Fibroblast of lung (primary cell): ENCODE results near the gene ZSCAN31. TPM values are rescaled to one million over a fixed set of nuclear protein-coding genes. Genes with fewer than 3 reads are reported as not detected.
"Not testable (repeated sequence)": the region's sequence is repeated elsewhere in the genome, so short reads cannot be mapped to it uniquely, and the experiment has no call there.

Source experiments
- DNase-seq, 2 donors: peaks; one replicate each; pipeline versions ENCODE4 v3.0.0 to v3.0.0-alpha.2; 2010; ENCODE audit warnings: low read depth in 2 of 2
- H2AFZ ChIP-seq: 2 replicates; pipeline ENCODE4 v1.5.1; 2012; ENCODE audit warnings: low read length, control low read depth, inconsistent platforms
- H3K27ac ChIP-seq: 2 replicates; pipeline ENCODE4 v1.5.1; 2011; ENCODE audit warnings: low read length, control low read depth; ENCODE audit not compliant: insufficient read depth
- H3K27me3 ChIP-seq: 2 replicates; pipeline ENCODE4 v1.5.1; 2011; ENCODE audit warnings: mild to moderate bottlenecking, low read length; ENCODE audit not compliant: control insufficient read depth, insufficient read depth
- H3K36me3 ChIP-seq: 2 replicates; pipeline ENCODE4 v1.5.1; 2011; ENCODE audit warnings: low read length; ENCODE audit not compliant: control insufficient read depth, insufficient read depth
- H3K4me1 ChIP-seq: 2 replicates; pipeline ENCODE4 v1.5.1; 2011; ENCODE audit warnings: low read length; ENCODE audit not compliant: control insufficient read depth, insufficient read depth; ENCODE audit errors: extremely low read depth
- H3K4me2 ChIP-seq: 2 replicates; pipeline ENCODE4 v1.5.1; 2011; ENCODE audit warnings: low read length, control low read depth; ENCODE audit not compliant: insufficient read depth; ENCODE audit errors: extremely low read depth
- H3K4me3 ChIP-seq, 4 experiments: fragments of 200-600 bp in 1 of 4; sonication (generic) in 1 of 4; replicated peaks in 1 of 4; 2 replicates each; pipeline ENCODE4 v1.5.1; 2011 to 2016; ENCODE audit warnings: low read length in 4 of 4, low read depth in 3 of 4, mild to moderate bottlenecking in 3 of 4, control low read depth in 2 of 4, inconsistent platforms in 1 of 4, mixed read lengths in 1 of 4; ENCODE audit not compliant: insufficient read depth in 1 of 4; ENCODE audit errors: control extremely low read depth in 1 of 4
- H3K79me2 ChIP-seq: 2 replicates; pipeline ENCODE4 v1.5.1; 2012; ENCODE audit warnings: mild to moderate bottlenecking, low read length, inconsistent platforms; ENCODE audit not compliant: control insufficient read depth, insufficient read depth
- H3K9ac ChIP-seq: 2 replicates; pipeline ENCODE4 v1.5.1; 2011; ENCODE audit warnings: mild to moderate bottlenecking, low read length, control low read depth; ENCODE audit not compliant: insufficient read depth
- H3K9me3 ChIP-seq: 2 replicates; pipeline ENCODE4 v1.5.1; 2012; ENCODE audit warnings: low read depth, low read length; ENCODE audit not compliant: control insufficient read depth, insufficient read depth
- H4K20me1 ChIP-seq: 2 replicates; pipeline ENCODE4 v1.5.1; 2011; ENCODE audit warnings: low read length; ENCODE audit not compliant: control insufficient read depth, insufficient read depth; ENCODE audit errors: extremely low read depth
- EZH2 ChIP-seq: IDR thresholded peaks from 2 replicates; pipeline ENCODE4 v1.5.1; 2012; ENCODE audit warnings: low read length, control low read depth, mild to moderate bottlenecking; ENCODE audit errors: missing control alignments
- polyA plus RNA-seq, 2 donors: library from polyadenylated mRNA; depleted of rRNA in 1 of 2; stranded (reverse) in 1 of 2; unstranded in 1 of 2; fragments of >200 nt; gene quantifications; 2 replicates each; pipeline ENCODE4 v1.2.1, GENCODE V29; 2011 to 2012; ENCODE audit warnings: missing spikeins in 1 of 2
- total RNA-seq: library from RNA; depleted of rRNA; stranded (reverse); fragments of >200 nt; gene quantifications from 2 replicates; pipeline ENCODE4 v1.2.1, GENCODE V29; 2014
- TF ChIP-seq, protein P1 (sequence below), 2 donors: IDR thresholded peaks in 1 of 2; conservative IDR thresholded peaks in 1 of 2; 1 replicate in 1 of 2; 2 replicates in 1 of 2; pipeline ENCODE4 v1.5.1; 2011 to 2012; ENCODE audit warnings: low read length in 2 of 2, control low read depth in 1 of 2, inconsistent platforms in 1 of 2, low read depth in 1 of 2, mild to moderate bottlenecking in 1 of 2

The ZSCAN31 gene
- total and polyA plus RNA-seq, 2 donors (not counting 1 experiment from before 2014, with no cell fraction given) = 2.9 to 5.0 TPM

DNA sequence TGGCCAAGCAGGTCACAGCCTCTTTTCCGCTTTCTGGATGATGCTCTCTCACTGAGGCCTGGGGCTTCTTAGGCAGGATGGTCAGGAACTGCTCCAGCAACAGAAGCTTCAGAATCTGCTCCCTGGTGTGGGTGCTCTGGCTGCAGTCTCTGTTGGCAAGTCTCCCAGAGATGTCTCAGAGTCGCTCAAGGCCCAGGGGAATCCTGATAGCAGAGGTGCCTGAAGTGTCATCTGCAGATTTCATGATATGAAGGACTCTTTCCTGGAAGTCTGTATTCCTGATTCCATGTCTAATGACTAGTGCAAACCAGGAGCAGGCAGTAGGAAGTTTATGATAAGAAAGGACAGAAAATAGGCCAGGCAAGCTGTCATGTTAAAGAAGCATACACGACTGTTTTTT is 20.3 kb downstream of the ZSCAN31 start:
- no peak for TF ChIP-seq EZH2
- Histone ChIP-seq H3K9ac (no peak overlapping the region), H3K36me3 (no peaks in the 10 kb centered on the region), H3K4me3 (no peak overlapping the region), H3K9me3 (no peaks in the 10 kb centered on the region), H3K79me2 (no peaks in the 10 kb centered on the region), H3K27ac (no peak overlapping the region), H4K20me1 (no peaks in the 10 kb centered on the region), H3K27me3 (no peaks in the 10 kb centered on the region), H3K4me1 (no peaks in the 10 kb centered on the region), H3K4me2 (no peak overlapping the region), H2AFZ (no peak overlapping the region)
- DNase-seq = no peak

DNA sequence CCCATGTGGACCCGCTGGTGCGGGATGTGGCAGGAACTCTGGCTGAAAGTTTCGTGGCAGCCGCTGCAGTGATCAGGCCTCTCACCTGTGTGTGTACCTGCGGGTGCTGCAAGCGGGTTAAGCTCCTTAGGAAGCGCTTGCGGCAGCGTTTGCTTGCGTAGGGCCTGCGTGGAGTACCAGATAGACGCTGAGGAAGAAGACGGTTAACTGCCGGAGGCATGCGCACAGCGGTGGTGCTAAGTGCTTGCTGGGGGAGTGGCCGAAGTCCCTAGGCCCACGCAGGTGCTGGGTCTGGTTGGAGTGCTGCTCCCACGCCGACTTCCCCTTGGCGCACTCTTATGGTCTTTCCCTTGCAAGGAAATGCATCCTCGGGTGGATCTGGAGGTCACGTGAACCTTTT is 23.0 kb downstream of the ZSCAN31 start:
- no peaks in the 10 kb centered on the region for H4K20me1 ChIP-seq

DNA sequence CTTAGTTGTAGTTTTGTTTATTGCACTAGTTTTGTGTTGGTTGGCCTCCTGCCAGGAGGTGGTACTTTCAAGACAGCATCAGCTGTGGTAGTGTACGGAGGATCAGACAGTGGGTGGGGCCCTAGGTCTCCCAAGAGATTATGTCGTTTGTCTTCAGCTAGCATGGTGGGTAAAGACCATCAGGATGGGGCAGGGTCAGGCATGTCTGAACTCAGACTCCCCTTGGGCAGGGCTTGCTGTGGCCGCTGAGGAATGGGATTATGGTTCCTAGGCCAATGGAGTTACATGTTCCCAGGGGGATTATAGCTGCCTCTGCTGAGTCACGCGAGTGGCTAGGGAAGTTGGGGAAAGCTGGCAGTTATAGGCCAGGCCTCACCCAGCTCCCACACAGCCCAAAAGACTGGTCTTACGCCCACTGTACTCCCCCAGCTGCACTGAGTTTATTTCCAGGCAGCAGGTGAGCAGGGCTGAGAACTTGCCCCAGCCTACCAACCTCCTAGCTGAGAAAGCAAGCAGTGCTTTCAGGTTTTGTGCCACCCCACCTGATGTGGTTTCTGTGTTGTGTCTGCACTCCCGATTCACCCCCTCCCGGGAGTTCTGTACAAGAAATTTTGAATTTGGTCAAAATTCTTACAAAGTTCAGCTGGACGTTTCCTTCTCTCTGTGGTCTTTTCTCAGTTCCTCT is 24.7 kb downstream of the ZSCAN31 start:
- no peak for DNase-seq
- TF ChIP-seq, protein P1, sequence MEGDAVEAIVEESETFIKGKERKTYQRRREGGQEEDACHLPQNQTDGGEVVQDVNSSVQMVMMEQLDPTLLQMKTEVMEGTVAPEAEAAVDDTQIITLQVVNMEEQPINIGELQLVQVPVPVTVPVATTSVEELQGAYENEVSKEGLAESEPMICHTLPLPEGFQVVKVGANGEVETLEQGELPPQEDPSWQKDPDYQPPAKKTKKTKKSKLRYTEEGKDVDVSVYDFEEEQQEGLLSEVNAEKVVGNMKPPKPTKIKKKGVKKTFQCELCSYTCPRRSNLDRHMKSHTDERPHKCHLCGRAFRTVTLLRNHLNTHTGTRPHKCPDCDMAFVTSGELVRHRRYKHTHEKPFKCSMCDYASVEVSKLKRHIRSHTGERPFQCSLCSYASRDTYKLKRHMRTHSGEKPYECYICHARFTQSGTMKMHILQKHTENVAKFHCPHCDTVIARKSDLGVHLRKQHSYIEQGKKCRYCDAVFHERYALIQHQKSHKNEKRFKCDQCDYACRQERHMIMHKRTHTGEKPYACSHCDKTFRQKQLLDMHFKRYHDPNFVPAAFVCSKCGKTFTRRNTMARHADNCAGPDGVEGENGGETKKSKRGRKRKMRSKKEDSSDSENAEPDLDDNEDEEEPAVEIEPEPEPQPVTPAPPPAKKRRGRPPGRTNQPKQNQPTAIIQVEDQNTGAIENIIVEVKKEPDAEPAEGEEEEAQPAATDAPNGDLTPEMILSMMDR (conservative IDR thresholded peaks at IDR 0.05 in 1 of 2, IDR thresholded peaks at IDR 0.05 in 1 of 2; ENCODE audit: low read depth in 1 of 2, low read length in 2 of 2) = no peak
- TF ChIP-seq EZH2 = no peak
- no peak overlapping the region for H3K4me3 ChIP-seq
- no peaks in the 10 kb centered on the region for H3K36me3 ChIP-seq
- H4K20me1 ChIP-seq = no peaks in the 10 kb centered on the region
- no peak overlapping the region for H3K9ac ChIP-seq
- H3K9me3 ChIP-seq = no peaks in the 10 kb centered on the region
- H3K79me2 ChIP-seq = no peaks in the 10 kb centered on the region
- H3K27me3 ChIP-seq = no peaks in the 10 kb centered on the region
- H3K27ac ChIP-seq = no peak overlapping the region
- H3K4me2 ChIP-seq = no peak overlapping the region
- H2AFZ ChIP-seq = no peak overlapping the region
- no peaks in the 10 kb centered on the region for H3K4me1 ChIP-seq

More for the DNA sequence above, 23.0 kb downstream of the ZSCAN31 start:
- Histone ChIP-seq H3K27ac (no peak overlapping the region), H3K4me2 (no peak overlapping the region), H3K79me2 (no peaks in the 10 kb centered on the region), H3K9me3 (no peaks in the 10 kb centered on the region), H3K9ac (no peak overlapping the region), H2AFZ (no peak overlapping the region), H3K4me1 (no peaks in the 10 kb centered on the region), H3K27me3 (no peaks in the 10 kb centered on the region), H3K36me3 (no peaks in the 10 kb centered on the region), H3K4me3 (no peak overlapping the region)
- no peak for DNase-seq
- no peak for TF ChIP-seq EZH2
- TF ChIP-seq, protein P1 (conservative IDR thresholded peaks at IDR 0.05 in 1 of 2, IDR thresholded peaks at IDR 0.05 in 1 of 2; ENCODE audit: low read depth in 1 of 2, low read length in 2 of 2) = no peak

DNA sequence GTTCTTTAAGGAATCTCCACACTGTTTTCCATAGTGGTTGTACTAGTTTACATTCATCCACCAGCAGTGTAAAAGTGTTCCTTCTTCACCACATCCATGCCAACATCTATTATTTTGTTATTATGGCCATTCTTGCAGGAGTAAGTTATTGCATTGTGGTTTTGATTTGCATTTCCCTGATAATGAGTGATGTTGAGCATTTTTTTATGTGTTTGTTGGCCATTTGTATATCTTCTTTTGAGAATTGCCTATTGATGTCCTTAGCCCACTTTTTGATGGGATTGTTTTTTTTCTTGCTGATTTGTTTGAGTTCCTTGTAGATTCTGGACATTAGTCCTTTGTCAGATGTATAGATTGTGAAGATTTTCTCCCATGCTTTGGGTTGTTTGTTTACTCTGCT is 29.6 kb downstream of the ZSCAN31 start:
- H3K27ac ChIP-seq, DNase-seq, H3K4me2 ChIP-seq, H3K4me3 ChIP-seq, H3K4me1 ChIP-seq, H3K27me3 ChIP-seq, H3K36me3 ChIP-seq, H4K20me1 ChIP-seq, H3K9ac ChIP-seq, H3K79me2 ChIP-seq, H2AFZ ChIP-seq, H3K9me3 ChIP-seq: not testable (repeated sequence)
